CD4-positive, alpha-beta T cell treated with Interleukin-10 for 1 hour (primary cell): ENCODE data around the gene MAST2.

Experiments
- DNase-seq: peaks from one replicate; pipeline ENCODE4 v3.0.0-alpha.2; 2020

MAST2 gene

DNA sequence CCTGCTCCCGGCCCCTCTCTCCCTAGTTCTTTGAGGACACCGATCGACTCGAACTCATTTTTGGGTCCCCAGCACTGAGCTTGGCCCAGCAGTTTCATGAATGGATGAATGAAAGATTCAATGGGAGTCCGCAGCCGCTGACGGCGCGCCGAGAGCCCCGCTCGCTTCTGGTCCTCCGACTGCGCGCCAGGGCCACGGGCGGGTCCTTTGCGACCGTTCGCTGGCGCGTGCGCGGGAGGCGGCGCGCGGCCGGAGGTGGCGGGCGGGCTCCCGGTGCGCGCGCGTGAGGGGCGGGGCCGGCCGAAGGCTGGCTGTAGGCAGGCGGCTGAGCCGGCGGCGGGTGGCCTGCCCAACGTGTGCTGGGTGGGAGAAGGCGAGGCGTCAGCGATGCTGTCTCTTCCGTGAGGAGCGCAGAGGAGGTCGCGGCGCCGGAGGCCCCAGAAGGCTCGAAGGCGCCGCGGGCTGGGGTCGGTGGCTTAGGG is at the start of gene MAST2:
Gene MAST2 (plus strand): TSS at position 314 of the 482 bp plus-strand sequence. CDS start 284 bp downstream, outside the sequence.
- DNase-seq = peak; percentile 87

GRCh38 chr1:45755697-45756096 is 47.7 kb upstream of the MAST2 start:
- no peak for DNase-seq

DNA sequence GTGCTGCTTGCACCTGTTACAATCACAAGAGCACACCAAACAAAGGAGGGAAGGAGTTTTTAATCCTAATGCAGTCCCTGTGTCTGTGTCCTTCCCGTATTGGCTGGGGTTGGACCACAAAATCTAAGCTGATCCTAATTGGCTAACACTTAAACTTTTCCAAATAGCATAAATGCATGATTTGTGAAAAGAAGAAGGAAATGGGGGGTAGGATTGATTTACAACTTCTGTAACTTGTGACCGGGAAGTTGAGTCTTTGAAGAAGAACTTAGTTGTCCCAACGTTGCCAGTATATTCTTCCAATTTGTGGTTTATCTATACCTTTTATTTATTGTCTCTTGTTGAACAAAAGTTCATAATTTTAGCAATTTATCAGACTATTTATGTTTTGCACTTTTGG is 41.1 kb upstream of the MAST2 start:
- no peak for DNase-seq

DNA sequence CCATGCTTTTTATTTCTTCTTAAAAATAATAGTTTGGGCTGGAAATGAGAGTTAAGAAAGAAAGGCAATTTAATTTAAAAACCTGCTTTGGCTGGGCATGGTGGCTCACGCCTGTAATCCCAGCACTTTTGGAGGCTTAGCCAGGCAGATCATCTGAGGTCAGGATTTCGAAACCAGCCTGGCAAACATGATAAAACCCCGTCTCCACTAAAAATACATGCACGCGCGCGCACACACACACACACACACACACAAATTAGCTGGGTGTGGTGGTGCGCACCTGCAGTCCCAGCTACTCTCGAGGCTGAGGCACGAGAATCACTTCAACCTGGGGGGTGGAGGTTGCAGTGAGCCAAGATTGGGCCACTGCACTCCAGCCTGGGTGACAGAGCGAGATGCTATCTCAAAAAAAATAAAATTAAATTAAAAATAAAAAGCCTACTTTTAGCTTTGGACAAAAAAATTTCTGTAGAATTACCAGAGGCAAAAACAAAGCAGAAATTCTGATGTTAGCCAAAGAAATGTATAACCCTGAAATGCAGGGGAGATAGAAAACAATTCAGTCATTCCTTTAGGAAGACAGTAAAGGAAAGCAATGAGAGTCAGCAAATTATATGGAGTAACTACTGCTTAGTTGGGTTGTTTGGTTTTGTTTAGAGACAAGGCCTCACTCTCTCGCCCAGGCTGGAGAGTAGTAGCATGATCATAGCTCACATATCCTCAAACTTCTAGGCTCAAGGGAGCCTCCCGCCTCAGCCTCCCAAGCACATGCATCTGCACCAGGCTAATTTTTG is 37.2 kb upstream of the MAST2 start:
- no peak for DNase-seq

DNA sequence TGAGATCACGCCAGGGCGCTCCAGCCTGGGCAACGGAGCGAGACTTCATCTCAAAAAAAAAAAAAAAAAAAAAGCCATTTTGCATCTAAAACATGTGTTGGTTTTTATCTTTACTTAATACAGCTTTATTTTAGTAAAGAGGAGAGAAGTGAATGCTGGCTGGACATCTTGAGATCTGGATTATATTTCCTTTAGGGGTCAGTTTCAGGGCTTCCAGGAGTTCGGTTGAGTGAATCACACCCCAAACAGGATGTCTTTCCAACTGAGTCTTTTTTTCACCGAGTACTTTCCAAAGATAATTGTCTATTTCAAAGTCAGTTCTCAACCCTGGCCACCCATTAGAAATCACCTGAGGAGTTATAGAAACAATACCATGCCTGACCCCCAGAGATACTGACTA is 36.4 kb upstream of the MAST2 start:
- DNase-seq = no peak

GRCh38 chr1:45769261-45769932 is 34.0 kb upstream of the MAST2 start:
- DNase-seq = no peak

DNA sequence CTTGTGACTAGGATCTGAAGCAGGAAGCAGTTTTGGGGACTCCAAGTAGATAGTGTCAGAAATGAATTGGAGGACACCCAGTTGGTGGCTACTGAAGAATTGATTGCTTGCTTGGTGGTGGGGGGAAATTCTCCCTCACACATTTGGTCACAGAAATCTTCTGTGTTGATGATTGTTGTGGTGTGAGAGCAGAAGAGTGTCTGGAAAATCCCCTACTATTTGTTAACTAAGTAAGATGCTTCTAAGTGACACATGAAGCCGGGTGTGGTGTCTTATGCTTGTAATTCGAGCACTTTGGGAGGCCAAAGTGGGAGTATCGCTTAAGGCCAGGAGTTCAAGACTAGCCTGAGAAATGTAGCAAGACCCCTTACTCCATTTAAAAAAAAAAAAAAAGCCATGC is 30.4 kb upstream of the MAST2 start:
- DNase-seq = no peak

- DNase-seq = no peak
These were observed 27.6 kb upstream of the MAST2 start for GRCh38 chr1:45775794-45776193.

DNA sequence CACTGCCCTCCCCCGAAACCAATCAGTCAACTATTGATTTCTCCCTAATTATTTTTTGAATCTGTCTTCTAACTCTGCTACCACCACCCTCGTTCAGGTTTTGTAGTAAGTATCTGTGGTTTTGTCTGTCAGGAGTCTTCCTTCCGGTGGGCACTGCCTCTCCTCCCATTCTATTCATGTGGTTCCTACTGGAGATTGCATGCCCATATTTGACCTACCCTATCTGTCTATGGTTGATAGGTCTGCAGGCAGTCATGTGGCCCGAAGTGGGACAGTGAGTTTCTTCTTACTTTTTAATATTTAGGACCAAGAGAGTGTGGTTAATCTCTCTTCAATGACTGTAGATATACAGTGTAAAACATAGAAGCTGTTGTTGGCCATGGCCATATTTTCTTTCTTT is 17.8 kb upstream of the MAST2 start:
- peak; percentile 58 for DNase-seq

- DNase-seq = no peak
These were observed 15.5 kb upstream of the MAST2 start for GRCh38 chr1:45787905-45788304.

- DNase-seq = no peak
These were observed 13.8 kb upstream of the MAST2 start for GRCh38 chr1:45789601-45790000.

GRCh38 chr1:45792744-45793143 is 10.7 kb upstream of the MAST2 start:
- no peak for DNase-seq

GRCh38 chr1:45793942-45794604 is 9.3 kb upstream of the MAST2 start:
- no peak for DNase-seq

GRCh38 chr1:45796381-45796780 is 7.0 kb upstream of the MAST2 start:
- DNase-seq = no peak

DNA sequence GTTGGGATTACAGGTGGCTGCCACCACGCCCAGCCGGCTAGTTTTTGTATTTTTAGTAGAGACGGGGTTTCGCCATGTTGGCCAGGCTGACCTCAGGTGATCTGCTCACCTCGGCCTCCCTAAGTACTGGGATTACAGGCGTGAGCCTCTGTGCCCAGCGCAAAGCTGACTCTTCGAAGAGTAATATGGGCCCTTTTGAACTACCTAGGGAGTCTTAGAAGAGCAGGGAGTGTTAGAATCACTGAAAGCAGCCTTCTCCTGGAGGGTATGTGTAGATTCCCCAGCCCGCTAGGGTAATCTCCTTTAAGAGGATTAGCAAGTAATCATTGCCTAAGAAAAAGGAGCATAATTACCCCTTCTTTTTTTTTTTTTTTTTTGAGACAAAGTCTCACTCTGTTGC is 6.5 kb upstream of the MAST2 start:
- no peak for DNase-seq

- DNase-seq = no peak
These were observed 2.5 kb upstream of the MAST2 start for GRCh38 chr1:45800899-45801298.

- DNase-seq = no peak
These were observed 791 bp upstream of the MAST2 start for GRCh38 chr1:45802343-45803298.

GRCh38 chr1:45803781-45804668 is 613 bp downstream of the MAST2 start:
- DNase-seq = peak; percentile 10

DNA sequence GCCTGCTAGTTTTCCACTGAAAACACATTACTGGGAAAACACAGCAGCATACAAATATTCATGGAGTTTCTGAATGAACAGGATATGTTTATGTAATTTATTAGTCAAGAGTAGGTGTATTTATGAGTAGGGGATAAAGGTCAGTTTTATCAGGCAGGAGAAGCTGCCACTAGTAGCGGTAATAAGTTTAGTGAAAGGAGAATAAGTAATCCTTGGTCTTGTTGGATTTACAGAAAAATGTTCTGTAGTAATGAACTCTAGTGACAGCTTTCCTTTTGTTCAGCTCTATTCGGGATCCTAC is 1.2 kb downstream of the MAST2 start:
- no peak for DNase-seq

GRCh38 chr1:45806129-45806528 is 2.7 kb downstream of the MAST2 start:
- DNase-seq = no peak

- no peak for DNase-seq
These were observed 6.3 kb downstream of the MAST2 start for GRCh38 chr1:45809761-45810160.

DNA sequence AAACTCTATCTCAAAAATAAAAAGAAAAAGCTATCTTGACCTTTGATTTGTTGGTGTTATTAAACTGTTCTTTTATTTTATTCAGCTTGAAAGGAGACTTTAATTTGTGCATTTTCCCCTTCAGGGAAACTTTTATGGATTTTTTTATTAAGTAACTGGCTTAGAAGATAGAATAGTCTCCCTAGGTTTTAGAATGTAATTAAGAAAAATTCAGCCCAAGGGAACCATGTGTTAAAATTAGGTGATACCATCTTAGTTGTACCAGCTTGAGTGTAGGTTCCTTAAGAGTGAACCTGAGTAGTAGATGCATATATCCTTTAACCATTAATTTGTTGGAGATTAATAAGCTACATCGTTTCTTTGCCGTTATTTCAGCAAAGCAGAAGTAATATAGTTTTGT is 11.4 kb downstream of the MAST2 start:
- DNase-seq = no peak
